ENCODE data around the gene ANKS1B.

DNA sequence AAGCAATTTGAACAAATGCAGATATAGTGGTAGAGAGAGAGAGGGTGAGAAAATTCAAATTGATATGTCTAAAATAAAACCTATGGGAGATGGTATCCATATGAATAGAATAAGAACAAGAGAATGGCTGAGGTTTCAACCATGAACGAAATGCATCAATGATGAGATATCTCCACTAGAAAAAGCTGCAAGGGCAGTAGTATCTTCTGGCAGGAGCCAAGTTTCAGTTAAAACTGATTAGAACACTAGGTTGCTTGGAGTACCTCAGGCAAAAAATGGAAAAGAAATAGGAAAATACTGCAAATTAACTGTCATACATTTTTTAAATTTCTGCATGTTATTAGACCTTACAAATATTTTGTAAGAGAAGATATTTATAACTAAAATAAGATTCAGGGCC is 151.3 kb downstream of the ANKS1B start:
- TF ChIP-seq, protein P1, sequence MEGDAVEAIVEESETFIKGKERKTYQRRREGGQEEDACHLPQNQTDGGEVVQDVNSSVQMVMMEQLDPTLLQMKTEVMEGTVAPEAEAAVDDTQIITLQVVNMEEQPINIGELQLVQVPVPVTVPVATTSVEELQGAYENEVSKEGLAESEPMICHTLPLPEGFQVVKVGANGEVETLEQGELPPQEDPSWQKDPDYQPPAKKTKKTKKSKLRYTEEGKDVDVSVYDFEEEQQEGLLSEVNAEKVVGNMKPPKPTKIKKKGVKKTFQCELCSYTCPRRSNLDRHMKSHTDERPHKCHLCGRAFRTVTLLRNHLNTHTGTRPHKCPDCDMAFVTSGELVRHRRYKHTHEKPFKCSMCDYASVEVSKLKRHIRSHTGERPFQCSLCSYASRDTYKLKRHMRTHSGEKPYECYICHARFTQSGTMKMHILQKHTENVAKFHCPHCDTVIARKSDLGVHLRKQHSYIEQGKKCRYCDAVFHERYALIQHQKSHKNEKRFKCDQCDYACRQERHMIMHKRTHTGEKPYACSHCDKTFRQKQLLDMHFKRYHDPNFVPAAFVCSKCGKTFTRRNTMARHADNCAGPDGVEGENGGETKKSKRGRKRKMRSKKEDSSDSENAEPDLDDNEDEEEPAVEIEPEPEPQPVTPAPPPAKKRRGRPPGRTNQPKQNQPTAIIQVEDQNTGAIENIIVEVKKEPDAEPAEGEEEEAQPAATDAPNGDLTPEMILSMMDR (IDR thresholded peaks at IDR 0.05; ENCODE audit: low read length), result no peak
- no peak for TF ChIP-seq EZH2 (IDR thresholded peaks at IDR 0.05; ENCODE audit: borderline replicate concordance, low read length)

Data from OCI-LY1 (cell line).